Endodermal cell (in vitro differentiated cells): ENCODE data around the gene TANGO2. TPM values are rescaled to one million over a fixed set of nuclear protein-coding genes. Genes with fewer than 3 reads are reported as not detected.

Source experiments
- DNase-seq: peaks from one replicate; pipeline ENCODE4 v3.0.0-alpha.2; 2017
- H3K27ac ChIP-seq: 2 replicates; pipeline ENCODE4 v1.5.1; 2013; ENCODE audit warnings: mild to moderate bottlenecking, low read depth, low read length, moderate library complexity
- H3K27me3 ChIP-seq: 2 replicates; pipeline ENCODE4 v1.6.1; 2013; ENCODE audit warnings: mild to moderate bottlenecking, low read length, moderate library complexity; ENCODE audit not compliant: insufficient read depth, control insufficient read depth, poor library complexity, severe bottlenecking
- H3K36me3 ChIP-seq: 2 replicates; pipeline ENCODE4 v1.7.0; 2013; ENCODE audit warnings: mild to moderate bottlenecking, low read length, moderate library complexity; ENCODE audit not compliant: control insufficient read depth, insufficient read depth
- H3K4me1 ChIP-seq: one replicate; pipeline ENCODE4 v1.7.0; 2013; ENCODE audit warnings: low read length; ENCODE audit not compliant: control insufficient read depth, insufficient read depth
- H3K4me3 ChIP-seq: 2 replicates; pipeline ENCODE4 v1.5.1; 2013; ENCODE audit warnings: mild to moderate bottlenecking, low read length, moderate library complexity
- H3K9ac ChIP-seq: 2 replicates; pipeline ENCODE4 v1.6.1; 2013; ENCODE audit warnings: mild to moderate bottlenecking, low read length, moderate library complexity; ENCODE audit not compliant: poor library complexity, severe bottlenecking; ENCODE audit errors: extremely low read depth
- H3K9me3 ChIP-seq: 2 replicates; pipeline ENCODE4 v1.6.1; 2013; ENCODE audit warnings: mild to moderate bottlenecking, low read length, moderate library complexity; ENCODE audit not compliant: control insufficient read depth
- H3K27ac Mint-ChIP-seq: 2 replicates; pipeline ENCODE4 v1.8.0; 2020; ENCODE audit warnings: mixed read lengths
- H3K27me3 Mint-ChIP-seq: 2 replicates; pipeline ENCODE4 v1.8.0; 2021; ENCODE audit warnings: mild to moderate bottlenecking, mixed read lengths; ENCODE audit not compliant: insufficient read depth
- H3K36me3 Mint-ChIP-seq: 2 replicates; pipeline ENCODE4 v1.8.0; 2020; ENCODE audit warnings: low read depth, mixed read lengths
- H3K4me1 Mint-ChIP-seq: 2 replicates; pipeline ENCODE4 v1.8.0; 2020; ENCODE audit warnings: mixed read lengths
- H3K4me3 Mint-ChIP-seq: 2 replicates; pipeline ENCODE4 v1.8.0; 2020; ENCODE audit warnings: mild to moderate bottlenecking, moderate library complexity, mixed read lengths
- H3K9me3 Mint-ChIP-seq: 2 replicates; pipeline ENCODE4 v1.8.0; 2020; ENCODE audit warnings: mild to moderate bottlenecking, mixed read lengths
- CTCF ChIP-seq: fragments of 200-600 bp; sonication (generic); conservative IDR thresholded peaks from 2 replicates; pipeline ENCODE4 v1.5.0; 2021; ENCODE audit warnings: antibody characterized with exemption, mild to moderate bottlenecking
- whole genome bisulfite sequencing, 2 experiments: methylation state at CpG; one replicate each; pipeline versions ENCODE4 v1.1.5 to v1.1.7; 2013; ENCODE audit warnings: missing lambda C conversion rate in 2 of 2, mixed read lengths in 1 of 2; ENCODE audit not compliant: insufficient coverage in 1 of 2, insufficient read length in 1 of 2; 5-methylcytosine and 5-hydroxymethylcytosine counted together
- total RNA-seq, 2 donors: library from RNA; stranded (reverse); fragmentation: NEBNext Ultra II Directional in 1 of 2; extraction: Animal tissue kit (Norgen Biotek cat#: 25700) in 1 of 2; gene quantifications; 2 replicates in 1 of 2; 3 replicates in 1 of 2; pipeline ENCODE4 v1.2.1, GENCODE V29; 2021

Gene TANGO2
- total RNA-seq, 2 donors from 2014 or later, result 19.9 to 21.8 TPM

- Histone ChIP-seq H3K27ac (no peak overlapping the region), H3K36me3 (peaks cover 94% of the 10 kb centered on the region), H3K4me1 (no peaks in the 10 kb centered on the region), H3K4me3 (no peak overlapping the region), H3K27me3 (no peaks in the 10 kb centered on the region), H3K9me3 (no peaks in the 10 kb centered on the region), H3K9ac (no peak overlapping the region)
- Mint-ChIP-seq H3K4me3 (no peak overlapping the region), H3K9me3 (no peaks in the 10 kb centered on the region), H3K27me3 (no peaks in the 10 kb centered on the region), H3K27ac (no peak overlapping the region), H3K36me3 (peaks cover 92% of the 10 kb centered on the region), H3K4me1 (peaks cover 8% of the 10 kb centered on the region)
- no peak for DNase-seq
- no peak for TF ChIP-seq CTCF
- WGBS, 2 experiments, result 96 to 100% methylated on average over 17 of the region's 17 CpGs
Observed at GRCh38 chr22:20089226-20089976, 68.5 kb downstream of the TANGO2 start.

- H3K27me3 Mint-ChIP-seq, result no peaks in the 10 kb centered on the region
- H3K27ac ChIP-seq, result no peak overlapping the region
- TF ChIP-seq CTCF, result no peak
- peaks cover under 1% of the 10 kb centered on the region for H3K4me1 Mint-ChIP-seq
- 92 to 99% methylated on average over 10 to 11 of the region's 11 CpGs for WGBS, 2 experiments
- no peak overlapping the region for H3K27ac Mint-ChIP-seq
- H3K9me3 Mint-ChIP-seq, result no peaks in the 10 kb centered on the region
- H3K4me3 ChIP-seq, result no peak overlapping the region
- H3K36me3 ChIP-seq, result peaks cover 100% of the 10 kb centered on the region
- no peaks in the 10 kb centered on the region for H3K27me3 ChIP-seq
- peaks cover 98% of the 10 kb centered on the region for H3K36me3 Mint-ChIP-seq
- DNase-seq, result no peak
- no peak overlapping the region for H3K9ac ChIP-seq
- H3K9me3 ChIP-seq, result no peaks in the 10 kb centered on the region
- H3K4me1 ChIP-seq, result no peaks in the 10 kb centered on the region
- no peak overlapping the region for H3K4me3 Mint-ChIP-seq
Observed at GRCh38 chr22:20089977-20090729, 69.2 kb downstream of the TANGO2 start.

GRCh38 chr22:20090730-20091240 lies 69.9 kb downstream of the TANGO2 start:
- H3K36me3 Mint-ChIP-seq, result peaks cover 98% of the 10 kb centered on the region
- Histone ChIP-seq H3K27me3 (no peaks in the 10 kb centered on the region), H3K9me3 (no peaks in the 10 kb centered on the region), H3K9ac (no peak overlapping the region), H3K36me3 (peaks cover 100% of the 10 kb centered on the region), H3K27ac (no peak overlapping the region), H3K4me1 (no peaks in the 10 kb centered on the region), H3K4me3 (no peak overlapping the region)
- no peaks in the 10 kb centered on the region for H3K27me3 Mint-ChIP-seq
- TF ChIP-seq CTCF, result no peak
- H3K4me3 Mint-ChIP-seq, result no peak overlapping the region
- H3K4me1 Mint-ChIP-seq, result no peaks in the 10 kb centered on the region
- no peak for DNase-seq
- H3K27ac Mint-ChIP-seq, result no peak overlapping the region
- no peaks in the 10 kb centered on the region for H3K9me3 Mint-ChIP-seq
- 98 to 100% methylated on average over 6 to 9 of the region's 9 CpGs for WGBS, 2 experiments
